Mesenchymal stem cell (in vitro differentiated cells and primary cell): ENCODE results near the gene CBX6.

Experiments
- DNase-seq: peaks from one replicate; pipeline ENCODE4 v3.0.0-alpha.2; 2013
- H2AFZ ChIP-seq: one replicate; pipeline ENCODE4 v1.6.1; 2013; ENCODE audit warnings: low read depth, mild to moderate bottlenecking, control low read depth, inconsistent platforms, low read length, moderate library complexity
- H2AK5ac ChIP-seq: 2 replicates; pipeline ENCODE4 v1.6.1; 2013; ENCODE audit warnings: low read length, moderate library complexity, mild to moderate bottlenecking, inconsistent platforms; ENCODE audit not compliant: severe bottlenecking
- H2BK120ac ChIP-seq: one replicate; pipeline ENCODE4 v1.6.1; 2013; ENCODE audit warnings: low read depth, mild to moderate bottlenecking, inconsistent platforms, low read length, moderate library complexity
- H2BK12ac ChIP-seq, 2 experiments: one replicate each; pipeline ENCODE4 v1.6.1; 2013; ENCODE audit warnings: inconsistent platforms in 2 of 2, low read length in 2 of 2, mild to moderate bottlenecking in 2 of 2, moderate library complexity in 2 of 2, control low read depth in 1 of 2
- H2BK15ac ChIP-seq: one replicate; pipeline ENCODE4 v1.6.1; 2013; ENCODE audit warnings: mild to moderate bottlenecking, low read depth, inconsistent platforms; ENCODE audit not compliant: poor library complexity, severe bottlenecking
- H2BK5ac ChIP-seq: 2 replicates; pipeline ENCODE4 v1.6.1; 2013; ENCODE audit warnings: low read depth, mild to moderate bottlenecking, low read length, control low read depth, inconsistent platforms; ENCODE audit not compliant: poor library complexity, severe bottlenecking
- H3K14ac ChIP-seq, 2 experiments: one replicate each; pipeline ENCODE4 v1.6.1; 2013; ENCODE audit warnings: inconsistent platforms in 2 of 2, low read length in 2 of 2, control low read depth in 1 of 2, mild to moderate bottlenecking in 1 of 2, moderate library complexity in 1 of 2
- H3K18ac ChIP-seq, 2 experiments: one replicate each; pipeline ENCODE4 v1.6.1; 2013; ENCODE audit warnings: inconsistent platforms in 2 of 2, low read length in 2 of 2, control low read depth in 1 of 2, low read depth in 1 of 2, mild to moderate bottlenecking in 1 of 2
- H3K23ac ChIP-seq, 2 experiments: one replicate each; pipeline ENCODE4 v1.6.1; 2013; ENCODE audit warnings: inconsistent platforms in 2 of 2, low read length in 2 of 2, mild to moderate bottlenecking in 2 of 2, moderate library complexity in 2 of 2, control low read depth in 1 of 2
- H3K27ac ChIP-seq: 2 replicates; pipeline ENCODE4 v1.5.1; 2013; ENCODE audit warnings: mild to moderate bottlenecking, moderate library complexity, low read length, control low read depth, inconsistent platforms; ENCODE audit not compliant: poor library complexity, severe bottlenecking
- H3K27me3 ChIP-seq, 2 experiments: 2 replicates each; pipeline versions ENCODE4 v1.6.1 to v1.7.0; 2013; ENCODE audit warnings: low read length in 2 of 2, mild to moderate bottlenecking in 2 of 2, moderate library complexity in 2 of 2, control low read depth in 1 of 2, inconsistent platforms in 1 of 2; ENCODE audit not compliant: control insufficient read depth in 1 of 2, insufficient read depth in 1 of 2
- H3K36me3 ChIP-seq, 2 experiments: 2 replicates each; pipeline versions ENCODE4 v1.6.1 to v1.7.0; 2013; ENCODE audit warnings: low read length in 2 of 2, control low read depth in 1 of 2, inconsistent platforms in 1 of 2, low read depth in 1 of 2, mild to moderate bottlenecking in 1 of 2; ENCODE audit not compliant: insufficient read depth in 2 of 2, control insufficient read depth in 1 of 2
- H3K4ac ChIP-seq, 2 experiments: one replicate each; pipeline ENCODE4 v1.6.1; 2013; ENCODE audit warnings: inconsistent platforms in 2 of 2, low read length in 2 of 2, mild to moderate bottlenecking in 2 of 2, moderate library complexity in 2 of 2, control low read depth in 1 of 2, low read depth in 1 of 2
- H3K4me1 ChIP-seq: 2 replicates; pipeline ENCODE4 v1.6.1; 2013; ENCODE audit warnings: low read depth, low read length, control low read depth; ENCODE audit not compliant: control insufficient read depth, insufficient read depth
- H3K4me2 ChIP-seq: 2 replicates; pipeline ENCODE4 v1.6.1; 2013; ENCODE audit warnings: low read length, mild to moderate bottlenecking, inconsistent platforms; ENCODE audit not compliant: poor library complexity, severe bottlenecking
- H3K4me3 ChIP-seq, 2 experiments: 2 replicates each; pipeline versions ENCODE4 v1.5.1 to v1.7.0; 2013; ENCODE audit warnings: low read length in 2 of 2, mild to moderate bottlenecking in 2 of 2, control low read depth in 1 of 2, low read depth in 1 of 2; ENCODE audit not compliant: insufficient read depth in 1 of 2
- H3K79me1 ChIP-seq: replicated peaks from 2 replicates; pipeline ENCODE4 v1.6.1; 2013; ENCODE audit warnings: mild to moderate bottlenecking, control low read depth, low read length, inconsistent platforms; ENCODE audit not compliant: poor library complexity, severe bottlenecking
- H3K9ac ChIP-seq: 2 replicates; pipeline ENCODE4 v1.7.0; 2013; ENCODE audit warnings: mild to moderate bottlenecking, low read length, moderate library complexity
- H3K9me3 ChIP-seq: 2 replicates; pipeline ENCODE4 v1.7.0; 2013; ENCODE audit warnings: mild to moderate bottlenecking, low read length; ENCODE audit not compliant: control insufficient read depth
- H4K8ac ChIP-seq: one replicate; pipeline ENCODE4 v1.6.1; 2013; ENCODE audit warnings: inconsistent platforms, mild to moderate bottlenecking, low read length, moderate library complexity
- H4K91ac ChIP-seq: one replicate; pipeline ENCODE4 v1.6.1; 2013; ENCODE audit warnings: mild to moderate bottlenecking, low read length, inconsistent platforms
- WGBS: methylation state at CpG from one replicate; pipeline ENCODE4 v1.1.7; 2013; ENCODE audit warnings: mixed read lengths; 5-methylcytosine and 5-hydroxymethylcytosine counted together

CBX6 gene

DNA sequence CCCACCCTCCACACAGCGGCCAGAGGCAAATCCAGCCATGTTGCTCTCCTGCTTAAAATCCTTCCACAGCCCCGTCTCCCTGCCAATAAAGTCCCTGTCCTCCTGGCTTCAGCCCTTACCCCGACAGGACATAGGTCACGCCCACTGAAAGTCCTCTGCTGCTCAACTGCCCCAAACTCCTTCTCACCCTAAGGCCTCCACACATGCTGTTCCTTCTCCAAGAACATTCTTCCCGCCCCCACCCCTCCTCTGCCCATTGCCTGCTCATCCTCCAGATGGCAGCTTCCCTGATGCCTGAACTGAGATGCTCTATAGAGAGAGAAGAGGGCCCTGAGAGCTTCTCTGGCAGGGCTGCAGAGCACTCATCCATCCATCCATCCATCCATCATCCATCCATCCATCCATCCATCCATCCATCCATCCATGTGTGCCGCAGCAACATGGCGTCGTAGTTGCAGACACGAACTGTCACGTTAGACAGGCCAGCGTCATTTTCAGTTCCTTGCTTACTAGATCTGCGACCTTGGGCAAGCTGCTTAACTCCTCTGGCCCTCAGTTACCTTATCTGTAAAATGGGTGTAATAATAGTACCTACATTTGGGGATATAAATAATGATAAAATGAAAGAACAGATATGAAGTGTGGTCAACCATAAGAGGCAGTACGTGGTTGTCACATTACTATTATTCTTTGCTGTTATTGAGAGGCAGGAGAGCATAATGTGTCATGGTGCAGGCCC is 37.6 kb downstream of the CBX6 start:
- Histone ChIP-seq H3K4me1 (peaks cover 21% of the 10 kb centered on the region), H3K14ac (no peak overlapping the region), H2AK5ac (no peak overlapping the region), H2BK15ac (no peak overlapping the region), H3K9ac (no peak overlapping the region), H3K4me2 (no peak overlapping the region), H3K4ac (no peak overlapping the region), H3K9me3 (no peaks in the 10 kb centered on the region), H3K4me3 (no peak overlapping the region), H4K8ac (no peak overlapping the region), H2AFZ (no peak overlapping the region), H3K27me3 (peaks cover 6 to 30% of the 10 kb centered on the region in 2 experiments), H2BK120ac (no peak overlapping the region), H2BK12ac (no peak overlapping the region), H4K91ac (no peak overlapping the region), H3K27ac (no peak overlapping the region), H3K79me1 (no peaks in the 10 kb centered on the region), H3K18ac (no peak overlapping the region), H3K23ac (no peak overlapping the region), H2BK5ac (no peak overlapping the region), H3K36me3 (no peaks in the 10 kb centered on the region)
- WGBS = 84% methylated on average over 13 of the region's 13 CpGs
- no peak for DNase-seq

DNA sequence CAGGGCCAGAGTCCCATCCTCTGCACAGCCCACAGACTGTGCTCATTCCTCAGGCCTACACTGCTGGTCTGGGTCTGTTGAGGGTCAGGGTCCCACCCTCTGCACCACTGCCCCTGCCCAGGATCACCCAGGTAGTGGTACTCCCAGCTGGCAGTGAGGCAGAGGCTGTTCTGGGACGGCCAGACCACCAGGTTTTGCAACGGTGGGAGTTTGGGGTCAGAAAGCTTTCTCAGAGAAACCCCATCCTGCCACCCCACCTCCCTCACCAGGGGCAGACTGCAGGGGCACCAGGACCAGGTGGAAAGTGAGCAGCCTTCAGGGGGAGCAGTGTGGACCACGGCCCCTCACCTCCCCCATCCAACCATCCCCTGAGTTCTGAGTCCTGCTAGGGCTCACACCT is 39.0 kb downstream of the CBX6 start:
- H3K27ac ChIP-seq = no peak overlapping the region

DNA sequence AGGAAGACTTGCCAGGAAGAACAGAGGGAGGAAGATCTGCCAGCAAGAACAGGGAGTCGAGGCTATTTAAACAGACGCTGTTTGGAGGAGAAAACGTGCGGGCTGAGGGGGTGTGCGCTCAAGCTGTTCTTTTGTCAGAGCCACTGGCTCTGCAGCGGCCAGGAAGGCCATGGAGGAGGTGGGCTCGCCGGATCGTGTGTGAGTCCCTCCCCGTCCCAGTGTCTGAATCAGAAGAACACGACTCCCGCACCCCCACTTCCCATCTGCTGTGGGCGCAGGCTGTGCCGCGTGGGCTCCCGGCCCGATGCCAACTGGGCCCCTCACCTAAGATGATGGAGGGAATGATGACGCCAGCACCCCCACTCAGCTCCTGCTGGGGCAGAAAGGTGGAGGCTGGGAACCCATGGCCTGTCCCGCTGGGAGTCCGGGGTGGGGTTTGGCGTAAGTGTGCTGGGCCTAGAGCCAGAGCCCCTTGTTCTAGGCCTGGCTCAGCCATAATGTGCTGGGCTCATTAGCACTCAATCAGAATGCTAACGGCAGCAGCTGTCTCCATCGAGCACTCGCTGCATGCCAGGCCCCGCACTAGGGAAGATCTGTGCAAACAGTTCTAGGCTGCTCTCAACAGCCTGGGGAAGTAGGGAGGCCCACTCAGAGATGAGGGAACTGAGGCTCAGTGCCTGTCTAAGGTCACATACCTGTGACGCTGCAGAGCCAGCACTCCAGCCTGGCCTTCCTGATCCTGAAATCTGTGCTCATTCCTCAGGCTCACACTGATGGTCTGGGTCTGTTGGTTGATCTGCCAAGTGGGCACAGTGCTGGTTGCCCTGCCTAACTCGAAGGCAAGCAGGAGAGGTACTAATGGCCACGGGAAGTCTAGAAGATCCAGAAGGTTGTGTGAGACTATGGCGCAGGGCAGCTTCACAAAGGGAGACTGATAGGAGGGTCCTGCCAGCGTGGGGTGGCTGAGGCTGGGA is 39.7 kb downstream of the CBX6 start:
- Histone ChIP-seq H4K91ac (no peak overlapping the region), H3K9me3 (no peaks in the 10 kb centered on the region), H3K27me3 (peaks cover 12 to 26% of the 10 kb centered on the region in 2 experiments), H3K4me3 (no peak overlapping the region), H4K8ac (no peak overlapping the region), H3K27ac (no peak overlapping the region), H3K9ac (no peak overlapping the region), H2BK12ac (no peak overlapping the region), H3K4me1 (peaks cover 24% of the 10 kb centered on the region), H2BK120ac (no peak overlapping the region), H3K79me1 (no peaks in the 10 kb centered on the region), H3K23ac (no peak overlapping the region), H2AK5ac (no peak overlapping the region), H3K4ac (no peak overlapping the region), H3K18ac (no peak overlapping the region), H3K14ac (no peak overlapping the region), H2BK15ac (no peak overlapping the region), H3K4me2 (no peak overlapping the region), H3K36me3 (peaks cover 0 to 9% of the 10 kb centered on the region in 2 experiments), H2BK5ac (no peak overlapping the region), H2AFZ (no peak overlapping the region)
- DNase-seq = no peak
- 90% methylated on average over 30 of the region's 30 CpGs for WGBS

More for the DNA sequence above, 39.0 kb downstream of the CBX6 start:
- Histone ChIP-seq H2AK5ac (no peak overlapping the region), H2BK120ac (no peak overlapping the region), H3K79me1 (no peaks in the 10 kb centered on the region), H3K14ac (peak overlapping the region in 1 of 2 experiments; percentile 5), H3K4ac (no peak overlapping the region), H4K8ac (no peak overlapping the region), H3K18ac (no peak overlapping the region), H3K9me3 (no peaks in the 10 kb centered on the region), H3K4me3 (no peak overlapping the region), H2BK15ac (no peak overlapping the region), H3K9ac (no peak overlapping the region), H2BK12ac (no peak overlapping the region), H2AFZ (no peak overlapping the region), H3K27me3 (peaks cover 12 to 27% of the 10 kb centered on the region in 2 experiments), H3K36me3 (peaks cover 0 to 1% of the 10 kb centered on the region in 2 experiments), H3K4me2 (no peak overlapping the region), H2BK5ac (no peak overlapping the region), H3K23ac (no peak overlapping the region), H4K91ac (no peak overlapping the region), H3K4me1 (peaks cover 24% of the 10 kb centered on the region)
- no peak for DNase-seq
- 93% methylated on average over 3 of the region's 3 CpGs for WGBS
